Immature natural killer cell (primary cell): ENCODE results near the gene RASSF3. TPM values are rescaled to one million over a fixed set of nuclear protein-coding genes. Genes with fewer than 3 reads are reported as not detected.
"Not testable (repeated sequence)": the region's sequence is repeated elsewhere in the genome, so short reads cannot be mapped to it uniquely, and the experiment has no call there.

ENCODE experiments used
- DNase-seq, 3 donors: peaks; one replicate each; pipeline ENCODE4 v3.0.0; 2022; ENCODE audit warnings: mixed read lengths in 1 of 3
- H3K27ac Mint-ChIP-seq, 6 donors: one replicate each; pipeline ENCODE4 v1.8.0; 2020; ENCODE audit warnings: mixed read lengths in 6 of 6, mild to moderate bottlenecking in 5 of 6, inconsistent platforms in 4 of 6, moderate library complexity in 3 of 6
- H3K27me3 Mint-ChIP-seq, 3 donors: one replicate each; pipeline ENCODE4 v1.8.0; 2020 to 2021; ENCODE audit warnings: low read depth in 3 of 3, mild to moderate bottlenecking in 3 of 3, mixed read lengths in 3 of 3, moderate library complexity in 3 of 3, inconsistent platforms in 1 of 3
- H3K36me3 Mint-ChIP-seq, 3 donors: one replicate each; pipeline ENCODE4 v1.8.0; 2020; ENCODE audit warnings: mixed read lengths in 3 of 3, inconsistent platforms in 2 of 3, mild to moderate bottlenecking in 2 of 3
- H3K4me1 Mint-ChIP-seq, 2 donors: one replicate each; pipeline ENCODE4 v1.8.0; 2020; ENCODE audit warnings: inconsistent platforms in 2 of 2, mild to moderate bottlenecking in 2 of 2, mixed read lengths in 2 of 2, moderate library complexity in 1 of 2
- H3K4me3 Mint-ChIP-seq, 5 donors: one replicate each; pipeline ENCODE4 v1.8.0; 2020; ENCODE audit warnings: mild to moderate bottlenecking in 5 of 5, mixed read lengths in 5 of 5, inconsistent platforms in 3 of 5, moderate library complexity in 3 of 5
- H3K9me3 Mint-ChIP-seq, 6 donors: one replicate each; pipeline ENCODE4 v1.8.0; 2020; ENCODE audit warnings: mild to moderate bottlenecking in 6 of 6, mixed read lengths in 6 of 6, inconsistent platforms in 4 of 6, moderate library complexity in 3 of 6
- polyA plus RNA-seq, 3 donors: library from polyadenylated mRNA; unstranded; fragments of 300-500 nt; fragmentation: Illumina TruSeq; gene quantifications; one replicate each; pipeline ENCODE4 v1.2.3, GENCODE V29; 2021

The RASSF3 gene
- polyA plus RNA-seq, 3 donors from 2014 or later = 5.2 to 6.2 (median 5.5) TPM

DNA sequence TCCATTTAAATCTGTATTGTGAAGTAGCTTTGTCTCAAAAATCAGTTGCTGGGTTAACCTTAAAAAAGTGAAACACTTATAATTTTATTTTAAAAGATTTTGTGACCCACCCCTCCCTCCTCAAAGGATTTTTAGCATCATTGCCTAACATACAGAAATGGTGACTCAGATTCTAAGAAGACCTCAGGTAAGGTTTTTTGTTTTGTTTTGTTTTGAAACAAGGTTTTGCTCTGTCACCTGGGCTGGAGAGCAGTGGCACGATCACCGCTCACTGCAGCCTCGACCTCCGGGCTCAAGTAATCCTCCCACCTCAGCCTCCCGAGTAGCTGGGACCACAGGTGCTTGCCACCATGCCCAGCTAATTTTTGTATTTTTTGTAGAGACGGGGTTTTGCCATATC is 74.8 kb downstream of the RASSF3 start:
- H3K4me3 Mint-ChIP-seq = peak overlapping the region in 4 of 5 donors; percentile 55 to 81 (median 72)
- H3K4me1 Mint-ChIP-seq = peaks cover 78 to 91% of the 10 kb centered on the region in 2 donors
- peaks cover 9 to 24% (median 10%) of the 10 kb centered on the region in 3 donors for H3K27me3 Mint-ChIP-seq
- H3K9me3 Mint-ChIP-seq = no peaks in the 10 kb centered on the region
- H3K36me3 Mint-ChIP-seq = peaks cover 13 to 41% (median 21%) of the 10 kb centered on the region in 3 donors
- no peak for DNase-seq
- H3K27ac Mint-ChIP-seq = peak overlapping the region; percentile 90 to 100 (median 94)

DNA sequence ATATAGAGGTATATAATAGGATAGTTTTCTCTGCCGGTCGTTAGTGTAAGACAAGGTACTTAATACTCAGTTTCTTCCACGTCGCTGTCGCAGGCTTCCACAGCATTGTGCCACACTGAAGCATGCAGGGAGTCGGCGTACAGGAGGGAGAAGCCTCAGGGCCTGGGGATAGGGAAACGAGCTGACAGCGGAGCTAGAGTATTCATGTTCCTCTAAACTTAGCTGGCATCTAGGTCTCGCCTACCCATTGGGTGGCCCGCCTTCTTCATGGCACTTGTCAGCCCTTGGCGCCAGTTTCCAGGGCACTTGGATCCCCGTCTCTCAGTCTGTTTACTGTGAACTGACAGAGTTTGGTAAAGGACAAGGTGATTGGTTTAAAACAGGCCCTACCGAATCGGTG is 75.3 kb downstream of the RASSF3 start:
- peaks cover 73 to 85% of the 10 kb centered on the region in 2 donors for H3K4me1 Mint-ChIP-seq
- peak overlapping the region; percentile 7 to 76 (median 21) for H3K4me3 Mint-ChIP-seq
- H3K36me3 Mint-ChIP-seq = peaks cover 13 to 41% (median 21%) of the 10 kb centered on the region in 3 donors
- DNase-seq = no peak
- no peaks in the 10 kb centered on the region for H3K9me3 Mint-ChIP-seq
- H3K27ac Mint-ChIP-seq = peak overlapping the region; percentile 90 to 100 (median 94)
- peaks cover 9 to 21% (median 10%) of the 10 kb centered on the region in 3 donors for H3K27me3 Mint-ChIP-seq

DNA sequence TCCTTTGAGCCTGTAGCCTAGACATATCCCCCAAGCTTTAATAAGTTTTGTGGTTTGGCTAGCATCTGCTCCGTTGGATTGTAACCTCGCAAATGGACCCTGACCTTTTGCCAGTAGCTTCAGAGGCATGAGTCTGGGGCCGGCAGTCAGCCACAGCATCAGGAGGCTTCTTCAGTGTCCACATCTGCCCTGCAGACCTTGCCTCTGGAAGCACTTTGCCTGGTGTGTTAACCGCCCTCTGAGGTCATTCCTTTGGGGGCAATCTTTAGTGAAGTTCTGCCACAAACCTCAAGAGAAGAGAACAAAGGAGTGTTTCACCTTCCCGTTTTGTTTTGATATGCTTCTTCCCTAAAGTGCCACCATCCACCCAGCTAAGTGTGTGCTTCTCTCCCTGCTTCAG is 77.5 kb downstream of the RASSF3 start:
- H3K27me3 Mint-ChIP-seq = peaks cover 7 to 15% (median 9%) of the 10 kb centered on the region in 3 donors
- H3K27ac Mint-ChIP-seq = peak overlapping the region; percentile 73 to 89 (median 86)
- peak overlapping the region in 1 of 5 donors; percentile 50 for H3K4me3 Mint-ChIP-seq
- H3K36me3 Mint-ChIP-seq = peaks cover 25 to 49% (median 27%) of the 10 kb centered on the region in 3 donors
- H3K9me3 Mint-ChIP-seq = no peaks in the 10 kb centered on the region
- DNase-seq = no peak
- peaks cover 62 to 79% of the 10 kb centered on the region in 2 donors for H3K4me1 Mint-ChIP-seq

DNA sequence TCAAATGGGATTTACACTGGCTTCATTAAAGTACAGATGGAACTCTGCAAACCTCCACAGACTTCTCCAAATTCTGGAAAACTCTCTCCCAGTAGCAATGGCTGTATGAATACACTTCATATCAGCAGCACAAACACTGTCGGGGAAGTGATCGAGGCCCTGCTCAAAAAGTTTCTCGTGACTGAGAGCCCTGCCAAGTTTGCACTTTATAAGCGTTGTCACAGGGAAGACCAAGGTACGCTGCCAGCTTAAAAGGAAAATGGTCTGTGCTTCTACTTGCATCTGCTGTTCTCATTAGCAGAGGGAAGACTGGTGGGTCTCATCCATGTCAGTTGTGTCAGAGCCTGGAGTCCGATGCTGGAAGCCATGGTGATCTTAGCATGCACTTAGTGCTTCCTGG is 77.9 kb downstream of the RASSF3 start:
- H3K36me3 Mint-ChIP-seq = peaks cover 25 to 49% (median 31%) of the 10 kb centered on the region in 3 donors
- peaks cover 7 to 13% (median 9%) of the 10 kb centered on the region in 3 donors for H3K27me3 Mint-ChIP-seq
- H3K4me1 Mint-ChIP-seq = peaks cover 60 to 75% of the 10 kb centered on the region in 2 donors
- no peaks in the 10 kb centered on the region for H3K9me3 Mint-ChIP-seq
- no peak for DNase-seq
- H3K27ac Mint-ChIP-seq = peak overlapping the region; percentile 73 to 89 (median 86)
- peak overlapping the region in 2 of 5 donors; percentile 5 to 50 for H3K4me3 Mint-ChIP-seq

DNA sequence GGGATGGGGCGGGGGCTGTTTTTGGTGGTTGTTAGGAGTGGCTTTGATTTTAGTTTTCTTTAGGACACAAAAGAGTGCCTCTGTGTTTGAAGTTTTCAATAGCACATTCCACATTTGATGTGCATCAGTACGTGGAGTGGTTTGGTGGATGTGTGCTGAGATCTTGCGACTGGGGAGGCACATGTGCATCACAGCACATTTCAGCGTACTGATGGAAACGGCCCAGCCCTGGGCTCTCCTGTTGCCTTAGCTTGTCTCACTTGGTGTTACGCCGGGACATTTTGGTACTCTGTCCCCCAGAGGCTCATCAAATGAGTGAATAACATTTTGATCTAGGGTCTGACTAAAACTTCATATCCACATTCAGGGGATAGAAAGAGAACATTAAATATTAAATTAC is 78.4 kb downstream of the RASSF3 start:
- Mint-ChIP-seq H3K36me3 (peaks cover 24 to 51% (median 30%) of the 10 kb centered on the region in 3 donors), H3K4me1 (peaks cover 57 to 74% of the 10 kb centered on the region in 2 donors)

DNA sequence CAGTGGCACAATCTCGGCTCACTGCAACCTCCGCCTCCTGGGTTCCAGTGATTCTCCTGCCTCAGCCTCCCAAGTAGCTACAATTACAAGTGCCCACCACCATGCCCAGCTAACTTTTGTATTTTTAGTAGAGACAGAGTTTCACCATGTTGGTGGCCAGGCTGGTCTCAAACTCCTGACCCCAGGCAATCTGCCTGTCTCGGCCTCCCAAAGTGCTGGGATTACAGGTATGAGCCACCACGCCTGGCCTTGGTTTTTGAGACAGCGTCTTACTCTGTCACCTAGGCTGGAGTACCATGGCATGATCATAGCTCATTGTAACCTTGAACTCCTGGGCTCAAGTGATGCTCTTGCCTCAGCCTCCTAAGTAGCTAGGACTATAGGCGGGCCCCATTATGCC is 79.9 kb downstream of the RASSF3 start:
- peaks cover 32 to 56% (median 32%) of the 10 kb centered on the region in 3 donors for H3K36me3 Mint-ChIP-seq
- H3K4me1 Mint-ChIP-seq = peaks cover 53 to 71% of the 10 kb centered on the region in 2 donors
- not testable (repeated sequence) for H3K4me3 Mint-ChIP-seq, H3K27me3 Mint-ChIP-seq, H3K9me3 Mint-ChIP-seq, DNase-seq
- H3K27ac Mint-ChIP-seq = peak overlapping the region in 2 of 6 donors; percentile 51 to 60

More for the DNA sequence above, 78.4 kb downstream of the RASSF3 start:
- DNase-seq = no peak
- no peaks in the 10 kb centered on the region for H3K9me3 Mint-ChIP-seq
- H3K4me3 Mint-ChIP-seq = no peak overlapping the region
- peak overlapping the region; percentile 73 to 89 (median 84) for H3K27ac Mint-ChIP-seq
- peaks cover 6 to 11% (median 6%) of the 10 kb centered on the region in 3 donors for H3K27me3 Mint-ChIP-seq

DNA sequence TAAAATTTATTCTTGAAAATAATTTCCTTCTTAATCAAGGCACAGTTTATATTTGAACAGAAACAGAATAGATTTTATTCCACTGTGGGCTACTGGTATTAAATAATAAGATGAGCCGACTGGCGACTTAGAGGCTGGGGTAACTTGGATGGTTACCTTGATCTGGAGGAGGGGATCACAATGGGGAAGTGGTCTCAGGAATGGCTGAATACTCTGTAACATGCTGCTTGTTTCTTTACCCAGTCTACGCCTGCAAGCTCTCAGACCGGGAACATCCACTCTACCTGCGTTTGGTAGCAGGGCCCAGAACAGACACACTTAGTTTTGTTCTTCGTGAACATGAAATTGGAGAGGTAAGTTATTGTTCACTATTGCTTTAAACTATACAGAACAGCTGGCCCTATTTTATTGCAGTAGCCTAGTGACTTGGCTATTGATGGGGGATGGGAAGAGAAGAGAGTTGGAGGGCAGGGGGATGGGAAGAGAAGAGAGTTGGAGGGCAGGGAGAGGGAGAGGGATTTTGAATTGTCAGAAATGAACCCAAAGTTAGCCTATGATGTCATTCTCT is 81.0 kb downstream of the RASSF3 start:
- no peaks in the 10 kb centered on the region for H3K9me3 Mint-ChIP-seq
- peaks cover 0 to 3% (median 2%) of the 10 kb centered on the region in 3 donors for H3K27me3 Mint-ChIP-seq
- peaks cover 53 to 72% of the 10 kb centered on the region in 2 donors for H3K4me1 Mint-ChIP-seq
- H3K27ac Mint-ChIP-seq = peak overlapping the region; percentile 38 to 80 (median 64)
- peaks cover 29 to 48% (median 32%) of the 10 kb centered on the region in 3 donors for H3K36me3 Mint-ChIP-seq
- no peak for DNase-seq
- no peak overlapping the region for H3K4me3 Mint-ChIP-seq

DNA sequence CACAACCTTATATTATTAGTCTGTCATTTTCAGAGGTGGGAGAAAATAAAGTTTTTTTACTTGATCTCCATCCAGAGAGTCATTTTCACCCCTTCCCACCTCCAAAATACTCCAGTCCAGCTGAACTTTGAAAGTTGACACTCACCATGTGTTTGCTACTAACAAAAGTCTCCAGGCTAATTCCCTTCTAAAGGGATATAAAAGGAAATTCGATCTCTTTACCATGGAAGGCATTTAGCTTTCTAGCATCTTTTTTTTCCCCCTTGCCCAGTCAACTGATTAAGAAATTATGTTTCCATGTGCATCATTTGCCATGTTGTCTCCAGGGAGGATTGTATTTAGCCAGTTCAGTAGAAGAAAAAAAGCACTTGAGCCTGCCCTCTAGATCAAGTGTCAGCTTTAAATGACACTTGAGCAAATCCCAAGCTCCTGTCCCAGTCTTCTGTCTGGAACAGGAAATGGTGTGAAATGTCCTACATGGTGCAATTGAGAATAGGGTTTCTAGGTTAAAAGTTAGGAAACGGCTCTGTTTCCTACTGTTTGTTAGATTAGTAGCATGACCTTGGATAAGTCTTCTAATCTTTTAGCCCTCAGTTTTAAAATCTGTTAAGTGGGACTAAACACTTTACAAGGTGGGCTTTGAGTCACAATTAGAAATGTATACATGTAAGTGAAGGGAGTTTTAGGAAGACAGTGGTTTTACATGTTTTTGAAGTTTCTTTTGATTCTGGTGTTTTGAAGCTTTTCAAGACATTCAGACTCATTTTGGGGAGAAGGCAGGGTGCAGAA is 81.7 kb downstream of the RASSF3 start:
- Mint-ChIP-seq H3K27ac (peak overlapping the region; percentile 38 to 80 (median 76)), H3K36me3 (peaks cover 29 to 51% (median 34%) of the 10 kb centered on the region in 3 donors), H3K4me1 (peaks cover 60 to 73% of the 10 kb centered on the region in 2 donors), H3K4me3 (no peak overlapping the region), H3K27me3 (peaks cover 0 to 3% (median 2%) of the 10 kb centered on the region in 3 donors), H3K9me3 (no peaks in the 10 kb centered on the region)
- no peak for DNase-seq

DNA sequence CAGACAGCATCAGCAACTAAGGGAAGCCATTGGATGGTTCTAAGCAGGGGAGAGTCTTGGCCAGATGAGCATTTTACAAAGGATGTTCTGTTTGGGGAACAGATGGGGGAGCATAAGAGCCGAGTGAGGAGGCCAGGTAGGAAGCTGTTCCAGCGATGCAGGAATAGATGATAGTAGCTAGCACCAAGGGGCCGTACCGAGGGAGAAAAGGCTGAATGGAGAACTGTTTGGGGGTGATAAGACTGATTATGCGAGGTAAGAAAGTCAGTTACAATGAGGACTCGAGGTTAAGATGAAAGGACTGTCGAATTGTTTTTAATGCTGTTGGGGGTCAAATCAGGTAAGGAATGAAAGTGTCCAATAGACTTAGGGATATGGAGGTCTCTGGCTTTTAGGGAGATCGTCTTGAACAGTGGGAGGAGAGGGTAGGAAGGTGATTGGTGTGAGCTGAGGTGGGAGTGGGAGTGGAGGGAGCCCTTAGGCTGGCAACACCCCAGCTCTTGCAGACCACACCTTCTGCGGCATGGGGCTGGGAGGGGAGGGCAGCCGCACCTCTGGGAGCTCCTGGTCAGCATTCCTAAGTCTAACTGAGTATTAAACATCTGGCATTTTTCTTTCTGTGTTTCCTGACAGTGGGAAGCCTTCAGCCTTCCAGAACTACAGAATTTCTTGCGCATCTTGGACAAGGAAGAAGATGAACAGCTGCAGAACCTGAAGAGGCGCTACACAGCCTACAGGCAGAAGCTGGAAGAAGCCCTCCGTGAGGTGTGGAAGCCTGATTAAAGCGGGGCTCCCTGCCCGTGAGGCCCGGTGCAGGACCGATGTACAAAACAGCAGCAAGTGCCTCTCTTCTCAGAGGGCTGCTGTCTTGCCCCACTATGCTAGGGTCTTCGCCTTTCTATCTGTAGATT is 84.1 kb downstream of the RASSF3 start:
- H3K9me3 Mint-ChIP-seq = no peaks in the 10 kb centered on the region
- H3K4me3 Mint-ChIP-seq = no peak overlapping the region
- peak overlapping the region; percentile 53 to 80 (median 70) for H3K27ac Mint-ChIP-seq
- H3K4me1 Mint-ChIP-seq = peaks cover 49 to 65% of the 10 kb centered on the region in 2 donors
- peaks cover 23 to 38% (median 37%) of the 10 kb centered on the region in 3 donors for H3K36me3 Mint-ChIP-seq
- H3K27me3 Mint-ChIP-seq = peaks cover 2 to 9% (median 3%) of the 10 kb centered on the region in 3 donors
- no peak for DNase-seq

DNA sequence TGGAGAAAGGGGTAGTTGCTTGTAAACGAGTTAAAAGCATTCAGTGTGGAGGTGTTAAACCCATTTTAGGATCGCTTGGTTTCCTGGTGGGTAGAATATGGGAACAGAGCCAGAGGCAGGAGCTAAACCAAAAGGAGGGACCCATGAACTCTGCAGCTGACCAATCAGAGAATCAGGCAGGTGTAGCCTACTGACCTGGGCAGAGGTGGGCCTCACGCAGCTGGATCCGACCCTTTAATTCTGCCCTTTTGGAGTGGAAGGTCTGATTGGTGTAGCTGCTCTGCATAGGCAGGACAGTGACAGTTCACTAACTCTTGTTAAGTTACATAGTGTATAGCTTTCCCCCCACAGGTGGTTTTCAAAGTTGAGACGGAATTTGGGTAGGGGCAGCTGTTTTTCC is 85.3 kb downstream of the RASSF3 start:
- H3K9me3 Mint-ChIP-seq = no peaks in the 10 kb centered on the region
- H3K27me3 Mint-ChIP-seq = peaks cover 2 to 9% (median 3%) of the 10 kb centered on the region in 3 donors
- DNase-seq = no peak
- H3K36me3 Mint-ChIP-seq = peaks cover 27 to 42% (median 41%) of the 10 kb centered on the region in 3 donors
- H3K4me3 Mint-ChIP-seq = no peak overlapping the region
- H3K4me1 Mint-ChIP-seq = peaks cover 57 to 73% of the 10 kb centered on the region in 2 donors
- H3K27ac Mint-ChIP-seq = peak overlapping the region; percentile 27 to 92 (median 69)

DNA sequence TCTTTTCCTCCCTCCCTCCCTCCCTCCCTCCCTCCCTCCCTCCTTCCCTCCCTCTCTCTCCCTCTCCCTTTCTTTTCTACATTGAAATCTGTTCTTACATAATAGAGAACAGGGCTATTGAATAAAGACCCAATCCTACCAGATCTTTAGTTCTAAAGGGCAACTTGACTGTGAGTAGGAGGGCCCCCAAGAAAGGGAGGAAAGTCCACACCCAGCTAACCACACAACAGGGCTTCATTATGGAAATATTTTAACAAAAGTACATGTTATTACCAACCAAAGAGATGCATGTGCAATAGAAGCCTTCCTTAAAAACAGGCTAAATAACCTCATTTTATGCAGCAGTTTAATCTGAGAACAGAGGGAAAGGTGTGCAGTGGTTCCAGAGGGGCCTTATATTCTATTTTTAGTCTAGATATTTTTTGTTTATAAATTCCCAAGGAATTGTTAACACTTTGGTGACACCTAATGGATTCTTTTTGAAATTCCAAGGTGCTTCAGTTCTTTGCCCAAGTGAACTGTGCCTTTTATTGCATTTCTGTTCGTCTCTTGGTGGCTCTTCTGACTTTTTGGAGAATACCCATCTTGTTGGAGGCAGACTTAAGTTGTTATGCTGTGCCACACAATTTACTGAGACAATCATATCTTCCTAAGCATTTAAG is 85.9 kb downstream of the RASSF3 start:
- peaks cover 63 to 78% of the 10 kb centered on the region in 2 donors for H3K4me1 Mint-ChIP-seq
- peaks cover 2 to 9% (median 3%) of the 10 kb centered on the region in 3 donors for H3K27me3 Mint-ChIP-seq
- H3K4me3 Mint-ChIP-seq = no peak overlapping the region
- H3K9me3 Mint-ChIP-seq = no peaks in the 10 kb centered on the region
- no peak for DNase-seq
- peaks cover 27 to 41% (median 40%) of the 10 kb centered on the region in 3 donors for H3K36me3 Mint-ChIP-seq
- H3K27ac Mint-ChIP-seq = peak overlapping the region; percentile 64 to 92 (median 80)

DNA sequence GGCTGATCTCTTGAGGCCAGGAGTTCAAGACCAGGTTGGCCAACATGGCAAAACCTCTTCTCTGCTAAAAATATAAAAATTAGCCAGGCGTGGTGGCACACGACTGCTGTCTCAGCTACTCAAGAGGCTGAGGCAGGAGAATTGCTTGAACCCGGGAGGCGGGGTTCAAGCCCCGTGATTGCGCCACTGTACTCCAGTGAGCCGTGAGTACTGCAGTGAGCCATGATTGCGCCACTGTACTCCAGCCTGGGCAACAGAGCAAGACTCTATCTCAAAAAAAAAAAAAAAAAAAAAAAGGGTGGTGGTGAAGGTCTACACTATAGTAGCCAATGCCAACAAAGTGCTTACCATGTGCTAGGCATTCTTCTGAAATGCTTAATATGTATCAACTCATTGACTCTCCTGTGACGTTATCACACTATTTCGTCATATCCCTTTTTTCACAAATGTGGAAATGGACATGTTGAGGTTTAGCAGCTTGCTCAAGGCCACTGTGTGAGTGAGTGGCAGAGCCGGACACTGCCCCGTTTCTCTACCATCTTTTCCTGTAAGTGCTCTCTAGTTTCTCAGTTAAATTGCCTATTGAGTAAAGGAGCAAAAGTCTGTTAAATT is 89.3 kb downstream of the RASSF3 start:
- Mint-ChIP-seq H3K27me3 (peaks cover 0 to 6% (median 3%) of the 10 kb centered on the region in 3 donors), H3K9me3 (no peaks in the 10 kb centered on the region), H3K4me1 (peaks cover 58 to 69% of the 10 kb centered on the region in 2 donors), H3K36me3 (peaks cover 10 to 24% (median 21%) of the 10 kb centered on the region in 3 donors), H3K27ac (peak overlapping the region in 4 of 6 donors; percentile 3 to 90 (median 54)), H3K4me3 (peak overlapping the region in 1 of 5 donors; percentile 3)
- DNase-seq = no peak
